ENCODE measurements around the gene GPR3.
A peak's percentile ranks its signal among the peaks of the same experiment; 100 is the strongest.
"Not testable (repeated sequence)": the region's sequence is repeated elsewhere in the genome, so short reads cannot be mapped to it uniquely, and the experiment has no call there.

GPR3 gene

GRCh38 chr1:27406791-27407190 is 14.4 kb downstream of the GPR3 start:
- H3K9me3 ChIP-seq (ENCODE audit: control extremely low read depth in 1 of 5, control insufficient read depth in 4 of 5, insufficient read depth in 2 of 5, low read depth in 1 of 5, low read length in 4 of 5); H3K27me3 ChIP-seq (replicated peaks in 2 of 5; ENCODE audit: control insufficient read depth in 4 of 5, insufficient read depth in 5 of 5, low read length in 4 of 5); POLR2A ChIA-PET; H3K4me3 ChIP-seq (ENCODE audit: control insufficient read depth in 1 of 7, extremely low read depth in 1 of 7, insufficient read depth in 4 of 7, low read depth in 2 of 7, low read length in 6 of 7); DNase-seq: not testable (repeated sequence)
- CTCF ChIA-PET = interaction anchor here (0.6 to 3.0 kb wide), 4 partner anchors 9 to 150 kb away, joined by 3 to 22 read pairs (median 4); no protein-coding TSS in a partner anchor
- Histone ChIP-seq H3K4me1 (ENCODE audit: control extremely low read depth in 1 of 4, control insufficient read depth in 4 of 4, insufficient read depth in 4 of 4, low read length in 3 of 4) (peaks cover 10 to 53% (median 49%) of the 10 kb centered on the region in 4 experiments), H3K36me3 (ENCODE audit: control insufficient read depth in 4 of 4, insufficient read depth in 4 of 4, low read length in 3 of 4) (peaks cover 26 to 56% (median 46%) of the 10 kb centered on the region in 4 experiments), H3K27ac (ENCODE audit: insufficient read depth in 1 of 2, low read depth in 1 of 2, low read length in 2 of 2, poor library complexity in 1 of 2, severe bottlenecking in 2 of 2) (peak overlapping the region in 1 of 2 experiments; percentile 56)
- WGBS (ENCODE audit: insufficient coverage) = 86% methylated on average over 2 of the region's 2 CpGs

GRCh38 chr1:27408151-27408550 is 15.7 kb downstream of the GPR3 start:
- CTCF ChIA-PET = interaction anchor here (1.1 kb wide), 1 partner anchor 199 kb away, joined by 3 read pairs; no protein-coding TSS in a partner anchor
- 98% methylated on average over 9 of the region's 9 CpGs for WGBS (ENCODE audit: insufficient coverage)
- Histone ChIP-seq H3K36me3 (ENCODE audit: control insufficient read depth in 4 of 4, insufficient read depth in 4 of 4, low read length in 3 of 4) (peaks cover 38 to 68% (median 58%) of the 10 kb centered on the region in 4 experiments), H3K4me3 (ENCODE audit: control insufficient read depth in 1 of 7, extremely low read depth in 1 of 7, insufficient read depth in 4 of 7, low read depth in 2 of 7, low read length in 6 of 7) (no peak overlapping the region), H3K27ac (ENCODE audit: insufficient read depth in 1 of 2, low read depth in 1 of 2, low read length in 2 of 2, poor library complexity in 1 of 2, severe bottlenecking in 2 of 2) (peak overlapping the region in 1 of 2 experiments; percentile 56), H3K27me3 (replicated peaks in 2 of 5; ENCODE audit: control insufficient read depth in 4 of 5, insufficient read depth in 5 of 5, low read length in 4 of 5) (no peaks in the 10 kb centered on the region), H3K4me1 (ENCODE audit: control extremely low read depth in 1 of 4, control insufficient read depth in 4 of 4, insufficient read depth in 4 of 4, low read length in 3 of 4) (peaks cover 7 to 40% (median 36%) of the 10 kb centered on the region in 4 experiments), H3K9me3 (ENCODE audit: control extremely low read depth in 1 of 5, control insufficient read depth in 4 of 5, insufficient read depth in 2 of 5, low read depth in 1 of 5, low read length in 4 of 5) (no peaks in the 10 kb centered on the region)
- POLR2A ChIA-PET = interaction anchor here (0.7 kb wide), 1 partner anchor 89 kb away, joined by 4 read pairs; no protein-coding TSS in a partner anchor
- DNase-seq = no peak

- no peaks in the 10 kb centered on the region for H3K9me3 ChIP-seq (ENCODE audit: control extremely low read depth in 1 of 5, control insufficient read depth in 4 of 5, insufficient read depth in 2 of 5, low read depth in 1 of 5, low read length in 4 of 5)
- H3K27ac ChIP-seq (ENCODE audit: insufficient read depth in 1 of 2, low read depth in 1 of 2, low read length in 2 of 2, poor library complexity in 1 of 2, severe bottlenecking in 2 of 2) = no peak overlapping the region
- peaks cover under 1 to 24% (median 20%) of the 10 kb centered on the region in 4 experiments for H3K4me1 ChIP-seq (ENCODE audit: control extremely low read depth in 1 of 4, control insufficient read depth in 4 of 4, insufficient read depth in 4 of 4, low read length in 3 of 4)
- no peak for DNase-seq
- ChIA-PET POLR2A (no interaction called here), CTCF (interaction anchor here (7.6 to 13.5 kb wide), 2 partner anchors 17 to 197 kb away, joined by 55 to 119 read pairs; partner anchors contain the start of gene AHDC1)
- peaks cover 43 to 83% (median 73%) of the 10 kb centered on the region in 4 experiments for H3K36me3 ChIP-seq (ENCODE audit: control insufficient read depth in 4 of 4, insufficient read depth in 4 of 4, low read length in 3 of 4)
- WGBS (ENCODE audit: insufficient coverage) = 98% methylated on average over 6 of the region's 11 CpGs
- H3K27me3 ChIP-seq (replicated peaks in 2 of 5; ENCODE audit: control insufficient read depth in 4 of 5, insufficient read depth in 5 of 5, low read length in 4 of 5) = no peaks in the 10 kb centered on the region
- H3K4me3 ChIP-seq (ENCODE audit: control insufficient read depth in 1 of 7, extremely low read depth in 1 of 7, insufficient read depth in 4 of 7, low read depth in 2 of 7, low read length in 6 of 7) = no peak overlapping the region
Observed at GRCh38 chr1:27409669-27410068, 17.2 kb downstream of the GPR3 start.

- Histone ChIP-seq H3K27me3 (replicated peaks in 2 of 5; ENCODE audit: control insufficient read depth in 4 of 5, insufficient read depth in 5 of 5, low read length in 4 of 5) (no peaks in the 10 kb centered on the region), H3K4me3 (ENCODE audit: control insufficient read depth in 1 of 7, extremely low read depth in 1 of 7, insufficient read depth in 4 of 7, low read depth in 2 of 7, low read length in 6 of 7) (no peak overlapping the region), H3K36me3 (ENCODE audit: control insufficient read depth in 4 of 4, insufficient read depth in 4 of 4, low read length in 3 of 4) (peaks cover 48 to 93% (median 79%) of the 10 kb centered on the region in 4 experiments), H3K27ac (ENCODE audit: insufficient read depth in 1 of 2, low read depth in 1 of 2, low read length in 2 of 2, poor library complexity in 1 of 2, severe bottlenecking in 2 of 2) (no peak overlapping the region), H3K4me1 (ENCODE audit: control extremely low read depth in 1 of 4, control insufficient read depth in 4 of 4, insufficient read depth in 4 of 4, low read length in 3 of 4) (peaks cover 0 to 14% (median 10%) of the 10 kb centered on the region in 4 experiments), H3K9me3 (ENCODE audit: control extremely low read depth in 1 of 5, control insufficient read depth in 4 of 5, insufficient read depth in 2 of 5, low read depth in 1 of 5, low read length in 4 of 5) (no peaks in the 10 kb centered on the region)
- WGBS (ENCODE audit: insufficient coverage) = 95% methylated on average over 2 of the region's 2 CpGs
- ChIA-PET POLR2A (interaction anchor here (0.8 kb wide), 1 partner anchor 25 kb away, joined by 3 read pairs; no protein-coding TSS in a partner anchor), CTCF (interaction anchor here (1.2 to 13.5 kb wide), 5 partner anchors 9 to 209 kb away, joined by 3 to 119 read pairs (median 6); partner anchors contain the start of gene AHDC1)
- no peak for DNase-seq
Observed at GRCh38 chr1:27410709-27411108, 18.3 kb downstream of the GPR3 start.

- 100% methylated on average over 1 of the region's 4 CpGs for WGBS (ENCODE audit: insufficient coverage)
- no peaks in the 10 kb centered on the region for H3K9me3 ChIP-seq (ENCODE audit: control extremely low read depth in 1 of 5, control insufficient read depth in 4 of 5, insufficient read depth in 2 of 5, low read depth in 1 of 5, low read length in 4 of 5)
- H3K4me3 ChIP-seq (ENCODE audit: control insufficient read depth in 1 of 7, extremely low read depth in 1 of 7, insufficient read depth in 4 of 7, low read depth in 2 of 7, low read length in 6 of 7) = no peak overlapping the region
- no peaks in the 10 kb centered on the region for H3K27me3 ChIP-seq (replicated peaks in 2 of 5; ENCODE audit: control insufficient read depth in 4 of 5, insufficient read depth in 5 of 5, low read length in 4 of 5)
- H3K36me3 ChIP-seq (ENCODE audit: control insufficient read depth in 4 of 4, insufficient read depth in 4 of 4, low read length in 3 of 4) = peaks cover 52 to 94% (median 77%) of the 10 kb centered on the region in 4 experiments
- H3K27ac ChIP-seq (ENCODE audit: insufficient read depth in 1 of 2, low read depth in 1 of 2, low read length in 2 of 2, poor library complexity in 1 of 2, severe bottlenecking in 2 of 2) = no peak overlapping the region
- peaks cover 3 to 17% (median 12%) of the 10 kb centered on the region in 4 experiments for H3K4me1 ChIP-seq (ENCODE audit: control extremely low read depth in 1 of 4, control insufficient read depth in 4 of 4, insufficient read depth in 4 of 4, low read length in 3 of 4)
- no peak for DNase-seq
- ChIA-PET POLR2A (no interaction called here), CTCF (interaction anchor here (0.8 to 13.5 kb wide), 7 partner anchors 10 to 250 kb away, joined by 3 to 119 read pairs (median 10); partner anchors contain the start of gene AHDC1)
Observed at GRCh38 chr1:27412502-27412901, 20.1 kb downstream of the GPR3 start.

- DNase-seq = no peak
- no peaks in the 10 kb centered on the region for H3K27me3 ChIP-seq (replicated peaks in 2 of 5; ENCODE audit: control insufficient read depth in 4 of 5, insufficient read depth in 5 of 5, low read length in 4 of 5)
- peaks cover 52 to 94% (median 74%) of the 10 kb centered on the region in 4 experiments for H3K36me3 ChIP-seq (ENCODE audit: control insufficient read depth in 4 of 4, insufficient read depth in 4 of 4, low read length in 3 of 4)
- WGBS (ENCODE audit: insufficient coverage) = 89% methylated on average over 3 of the region's 4 CpGs
- ChIA-PET POLR2A (no interaction called here), CTCF (interaction anchor here (0.8 to 13.5 kb wide), 8 partner anchors 10 to 249 kb away, joined by 3 to 119 read pairs (median 10); partner anchors contain the start of gene AHDC1)
- H3K9me3 ChIP-seq (ENCODE audit: control extremely low read depth in 1 of 5, control insufficient read depth in 4 of 5, insufficient read depth in 2 of 5, low read depth in 1 of 5, low read length in 4 of 5) = no peaks in the 10 kb centered on the region
- no peak overlapping the region for H3K27ac ChIP-seq (ENCODE audit: insufficient read depth in 1 of 2, low read depth in 1 of 2, low read length in 2 of 2, poor library complexity in 1 of 2, severe bottlenecking in 2 of 2)
- peaks cover 4 to 18% (median 11%) of the 10 kb centered on the region in 4 experiments for H3K4me1 ChIP-seq (ENCODE audit: control extremely low read depth in 1 of 4, control insufficient read depth in 4 of 4, insufficient read depth in 4 of 4, low read length in 3 of 4)
- no peak overlapping the region for H3K4me3 ChIP-seq (ENCODE audit: control insufficient read depth in 1 of 7, extremely low read depth in 1 of 7, insufficient read depth in 4 of 7, low read depth in 2 of 7, low read length in 6 of 7)
Observed at GRCh38 chr1:27413004-27413403, 20.6 kb downstream of the GPR3 start.

GRCh38 chr1:27414091-27414490 is 21.7 kb downstream of the GPR3 start:
- Histone ChIP-seq H3K4me1 (ENCODE audit: control extremely low read depth in 1 of 4, control insufficient read depth in 4 of 4, insufficient read depth in 4 of 4, low read length in 3 of 4) (peaks cover 4 to 19% (median 11%) of the 10 kb centered on the region in 4 experiments), H3K27me3 (replicated peaks in 2 of 5; ENCODE audit: control insufficient read depth in 4 of 5, insufficient read depth in 5 of 5, low read length in 4 of 5) (no peaks in the 10 kb centered on the region), H3K4me3 (ENCODE audit: control insufficient read depth in 1 of 7, extremely low read depth in 1 of 7, insufficient read depth in 4 of 7, low read depth in 2 of 7, low read length in 6 of 7) (no peak overlapping the region), H3K27ac (ENCODE audit: insufficient read depth in 1 of 2, low read depth in 1 of 2, low read length in 2 of 2, poor library complexity in 1 of 2, severe bottlenecking in 2 of 2) (no peak overlapping the region), H3K36me3 (ENCODE audit: control insufficient read depth in 4 of 4, insufficient read depth in 4 of 4, low read length in 3 of 4) (peaks cover 51 to 94% (median 70%) of the 10 kb centered on the region in 4 experiments), H3K9me3 (ENCODE audit: control extremely low read depth in 1 of 5, control insufficient read depth in 4 of 5, insufficient read depth in 2 of 5, low read depth in 1 of 5, low read length in 4 of 5) (no peaks in the 10 kb centered on the region)
- no peak for DNase-seq
- CTCF ChIA-PET = interaction anchor here (0.6 to 13.5 kb wide), 12 partner anchors 11 to 192 kb away, joined by 3 to 119 read pairs (median 4); partner anchors contain the start of genes AHDC1, SYTL1 and WASF2
- WGBS (ENCODE audit: insufficient coverage) = no CpG with 5 or more reads among the region's 1 CpG
- POLR2A ChIA-PET = no interaction called here
